ENCODE data around the gene TSPAN15. TPM values are rescaled to one million over a fixed set of nuclear protein-coding genes. Genes with fewer than 3 reads are reported as not detected.

Gene TSPAN15
- total RNA-seq, 1 experiment from 2014 or later, result 8.3 TPM

GRCh38 chr10:69508738-69509340 is 57.6 kb downstream of the TSPAN15 start (continued):
- no peak for TF ChIP-seq ERG (CRISPR knock-in tag; IDR thresholded peaks at IDR 0.05)

- POLR2A ChIA-PET, result no interaction called here
- no peaks in the 10 kb centered on the region for H3K9me3 Mint-ChIP-seq
- no peak for DNase-seq (ENCODE audit: low spot score)
- CTCF ChIA-PET, result interaction anchor here (6.3 kb wide), 1 partner anchor 128 kb away, joined by 511 read pairs; no protein-coding TSS in a partner anchor
- ATAC-seq, result no peak
- H3K27me3 Mint-ChIP-seq (ENCODE audit: low read depth), result no peaks in the 10 kb centered on the region
- H3K4me3 Mint-ChIP-seq, result no peak overlapping the region
- H3K36me3 Mint-ChIP-seq, result no peaks in the 10 kb centered on the region
- no peak overlapping the region for H3K27ac Mint-ChIP-seq
- peaks cover 19% of the 10 kb centered on the region for H3K4me1 Mint-ChIP-seq
- TF ChIP-seq ZNF671 (CRISPR knock-in tag; IDR thresholded peaks at IDR 0.05) (no peak), ERG (CRISPR knock-in tag; IDR thresholded peaks at IDR 0.05) (no peak), USF2 (CRISPR knock-in tag; IDR thresholded peaks at IDR 0.05) (no peak), ZNF232 (CRISPR knock-in tag; IDR thresholded peaks at IDR 0.05) (no peak), CTCF (IDR thresholded peaks at IDR 0.05) (no peak), IRF1 (CRISPR knock-in tag; IDR thresholded peaks at IDR 0.05) (no peak), USF1 (CRISPR knock-in tag; IDR thresholded peaks at IDR 0.05) (no peak), TP53 (CRISPR knock-in tag; IDR thresholded peaks at IDR 0.05) (no peak), ZBTB21 (CRISPR knock-in tag; IDR thresholded peaks at IDR 0.05; ENCODE audit: borderline replicate concordance) (no peak), ARID4B (CRISPR knock-in tag; IDR thresholded peaks at IDR 0.05; ENCODE audit: borderline replicate concordance) (no peak), GTF2I (CRISPR knock-in tag; conservative IDR thresholded peaks at IDR 0.05) (no peak), TCF7 (CRISPR knock-in tag; IDR thresholded peaks at IDR 0.05; ENCODE audit: low read depth) (no peak), NFYB (CRISPR knock-in tag; conservative IDR thresholded peaks at IDR 0.05; ENCODE audit: low read depth) (no peak), ZNF416 (CRISPR knock-in tag; IDR thresholded peaks at IDR 0.05) (no peak), ZNF317 (CRISPR knock-in tag; IDR thresholded peaks at IDR 0.05; ENCODE audit: borderline replicate concordance, low read depth) (no peak), NR3C1 (CRISPR knock-in tag; conservative IDR thresholded peaks at IDR 0.05; ENCODE audit: low read depth) (no peak), CBFB (CRISPR knock-in tag; IDR thresholded peaks at IDR 0.05; ENCODE audit: low read depth) (no peak), MXD4 (CRISPR knock-in tag; IDR thresholded peaks at IDR 0.05; ENCODE audit: borderline replicate concordance) (no peak), ZNF121 (CRISPR knock-in tag; IDR thresholded peaks at IDR 0.05) (no peak)
Measured at GRCh38 chr10:69512901-69513300, 61.6 kb downstream of the TSPAN15 start.

Data from WTC11 (cell line).